ENCODE results near the gene GCNT2.

DNA sequence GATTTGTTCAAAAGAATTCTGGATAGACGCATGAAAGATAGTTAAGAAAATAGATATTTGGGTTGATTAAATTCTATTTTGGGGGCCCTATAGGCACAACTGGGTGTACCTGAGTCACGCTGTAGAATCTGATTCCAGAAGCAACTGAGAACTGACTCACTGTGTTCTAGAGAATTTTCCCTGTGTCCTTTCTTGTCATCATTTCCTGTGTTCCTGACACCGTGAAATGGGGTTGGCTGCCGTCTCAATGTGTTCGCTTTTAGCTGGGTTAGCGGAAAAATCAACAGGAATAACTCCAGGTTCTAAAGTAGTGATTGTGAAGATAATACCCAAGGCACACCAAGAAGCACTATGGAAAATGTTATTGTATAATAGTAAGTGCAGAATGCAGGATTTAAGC is 5.0 kb downstream of the GCNT2 start:
- TF ChIP-seq YY1 (IDR thresholded peaks at IDR 0.05; ENCODE audit: insufficient read depth, insufficient read length) (no peak), ZNF274 (IDR thresholded peaks at IDR 0.05; ENCODE audit: low read depth, low read length) (no peak), SUZ12 (IDR thresholded peaks at IDR 0.05; ENCODE audit: extremely low read depth, insufficient read depth, insufficient read length) (no peak)
